LNCAP (cell line): ENCODE results near the gene ADGRA1.

Source experiments
- CTCF ChIP-seq: fragments of 450-650 bp; IDR thresholded peaks from 2 replicates; pipeline ENCODE4 v1.5.1; 2017; ENCODE audit warnings: mild to moderate bottlenecking

The ADGRA1 gene

GRCh38 chr10:133158437-133158755 lies 70.7 kb downstream of the ADGRA1 start:
- no peak for TF ChIP-seq CTCF

- TF ChIP-seq CTCF = no peak
Measured at GRCh38 chr10:133158756-133159610, 71.3 kb downstream of the ADGRA1 start.

- no peak for TF ChIP-seq CTCF
Measured at GRCh38 chr10:133159611-133159949, 71.9 kb downstream of the ADGRA1 start.

- TF ChIP-seq CTCF = no peak
Measured at GRCh38 chr10:133159950-133160825, 72.5 kb downstream of the ADGRA1 start, which contains the start of gene KNDC1. Gene KNDC1, plus strand, starts transcription at chr10:133160219. Its CDS starts 249 bp downstream, at chr10:133160468.

- no peak for TF ChIP-seq CTCF
Measured at GRCh38 chr10:133160826-133161471, 73.2 kb downstream of the ADGRA1 start.

- no peak for TF ChIP-seq CTCF
Measured at GRCh38 chr10:133161486-133162109, 73.9 kb downstream of the ADGRA1 start.
